ENCODE data around the gene APBB2.

APBB2 gene

DNA sequence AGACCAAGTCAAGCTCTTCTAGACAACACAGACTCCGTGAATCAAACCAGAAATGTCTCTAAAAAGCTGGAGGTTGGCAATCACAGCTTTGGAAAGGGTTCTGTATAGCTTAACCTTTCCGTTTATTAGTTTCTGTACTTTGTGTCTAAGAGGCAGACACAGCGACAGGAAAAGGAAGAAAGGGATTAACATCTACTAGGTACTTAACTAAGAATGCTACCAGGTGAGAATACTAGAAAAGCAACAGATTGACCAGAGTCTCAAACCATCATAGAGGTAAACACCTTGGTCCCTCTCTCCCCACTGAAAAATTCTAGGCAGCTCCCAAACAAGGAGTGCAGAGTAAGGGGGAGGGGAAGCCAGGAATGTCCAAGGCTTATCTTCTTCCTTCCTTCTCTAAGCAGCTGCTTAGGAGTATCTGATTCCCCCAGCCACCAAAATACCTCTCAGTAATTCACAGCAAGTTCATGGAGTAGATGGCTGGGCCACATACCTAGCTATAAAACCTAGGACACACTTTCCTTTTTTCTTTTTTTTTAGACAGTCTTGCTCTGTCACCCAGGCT, 80.8 kb downstream of the APBB2 start:
- DNase-seq: no peak

DNA sequence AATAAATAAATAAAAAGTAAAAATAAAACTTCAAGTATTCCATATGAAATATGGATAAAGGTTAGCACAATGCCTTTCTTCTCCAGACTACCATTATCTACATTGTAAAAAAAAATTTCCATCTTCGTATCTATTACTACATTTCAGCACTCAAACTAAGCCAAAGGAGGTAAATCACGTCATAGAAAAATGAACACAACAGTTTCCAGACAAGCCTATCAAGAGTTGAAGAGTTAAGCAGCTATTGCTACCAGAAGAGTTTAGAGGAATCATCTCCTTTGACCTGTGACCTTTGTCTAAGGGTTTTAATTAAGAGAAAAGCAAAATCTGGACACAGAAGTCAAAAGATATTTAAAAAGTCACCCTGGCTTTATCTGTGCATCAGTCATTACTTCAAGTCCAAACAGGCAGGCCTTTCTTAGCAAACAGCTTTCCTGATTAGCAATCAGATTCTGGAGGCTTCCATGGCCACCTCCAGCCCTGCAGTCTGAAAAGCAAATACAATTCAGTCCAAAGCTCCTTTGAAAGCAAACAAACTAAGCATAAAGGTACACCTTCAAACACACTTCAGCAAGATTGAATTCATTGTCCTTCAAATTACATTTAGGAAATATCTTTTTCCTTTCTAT, 82.2 kb downstream of the APBB2 start:
- no peak for DNase-seq

DNA sequence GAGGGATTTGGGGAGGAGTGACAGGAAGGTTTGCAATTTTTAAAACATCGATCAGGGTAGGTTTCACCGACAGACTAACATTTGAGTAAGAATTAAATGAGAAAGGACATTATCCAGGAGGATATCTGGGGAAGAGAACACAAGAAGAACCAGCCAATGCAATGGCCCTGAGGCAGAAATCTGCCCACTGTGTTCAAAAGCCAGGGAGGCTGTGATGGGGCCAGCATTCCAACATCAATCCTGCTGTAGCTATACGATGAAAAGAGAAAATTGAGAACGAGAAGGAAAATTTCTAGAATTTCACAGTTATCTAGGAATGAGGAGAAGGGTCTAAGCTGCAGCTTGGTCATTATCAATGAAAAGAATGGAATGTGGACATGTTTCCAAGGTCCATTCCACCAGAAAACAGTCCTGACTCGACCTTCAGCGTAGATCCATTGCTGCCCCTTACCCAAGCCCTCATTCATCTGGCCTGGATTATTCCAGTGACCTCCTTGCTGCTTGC, 84.4 kb downstream of the APBB2 start:
- DNase-seq: no peak

DNA sequence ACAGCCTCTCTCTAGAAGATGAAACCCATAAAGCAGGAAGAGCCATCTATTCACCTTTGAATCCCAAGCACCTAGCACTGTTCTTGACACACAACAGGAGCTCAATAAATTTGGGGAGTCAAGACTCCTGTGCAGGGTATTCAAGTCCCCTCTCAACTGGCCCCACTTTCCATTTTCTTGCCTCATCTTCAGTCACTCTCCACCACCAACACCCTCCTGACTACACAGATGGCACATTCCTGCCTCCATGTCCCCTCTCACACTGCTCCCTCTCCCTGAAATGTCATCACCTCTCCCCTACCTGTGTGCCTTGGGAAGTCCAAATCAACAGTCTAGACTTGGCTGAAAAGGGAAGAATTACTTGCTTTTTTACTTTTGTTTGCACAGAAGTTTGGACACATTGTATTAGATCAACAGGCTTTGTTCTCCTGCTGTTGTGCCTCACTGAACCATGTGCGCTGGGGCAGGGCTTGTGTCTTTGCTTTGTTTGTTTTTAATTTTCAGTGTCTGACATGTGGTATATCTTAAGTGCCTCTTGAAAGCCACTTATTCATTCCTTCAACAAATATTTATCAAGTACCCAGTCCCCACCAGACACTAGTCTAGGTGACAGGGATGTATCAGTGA, 85.1 kb downstream of the APBB2 start:
- no peak for DNase-seq

DNA sequence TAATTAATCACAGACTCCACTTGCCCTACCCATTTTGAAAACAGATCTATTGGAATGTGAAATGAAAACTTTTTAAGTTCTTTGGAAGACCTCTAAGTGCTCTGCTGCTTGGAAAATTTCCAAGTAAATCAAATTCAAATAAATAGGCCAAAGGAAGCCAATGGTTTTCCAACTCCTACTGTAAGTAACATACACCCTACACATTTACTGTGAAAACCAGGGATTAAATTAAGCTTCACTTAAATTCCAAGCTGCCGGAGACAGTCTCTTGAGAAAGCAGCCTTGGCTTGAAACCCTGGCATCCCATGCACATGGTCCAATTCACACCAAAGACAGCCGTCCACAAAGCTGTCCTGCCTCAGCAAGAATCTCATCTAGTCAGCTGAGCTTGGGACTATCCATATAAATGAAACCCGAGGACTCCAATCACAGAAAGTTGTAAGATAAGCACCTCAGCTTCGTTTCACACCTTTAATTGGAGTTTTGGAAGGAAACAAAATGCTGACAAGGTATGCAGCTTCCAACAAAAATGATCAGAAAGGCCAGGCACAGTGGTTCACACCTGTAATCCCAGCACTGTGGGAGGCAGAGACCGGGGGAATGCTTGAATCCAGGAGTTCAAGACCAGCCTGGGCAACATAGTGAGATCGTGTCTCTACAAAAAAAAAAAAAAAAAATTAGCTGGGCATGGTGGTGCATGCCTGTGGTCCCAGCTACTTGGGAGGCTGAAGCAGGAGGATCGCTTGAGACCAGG, 88.6 kb downstream of the APBB2 start:
- peak; percentile 82 for DNase-seq

DNA sequence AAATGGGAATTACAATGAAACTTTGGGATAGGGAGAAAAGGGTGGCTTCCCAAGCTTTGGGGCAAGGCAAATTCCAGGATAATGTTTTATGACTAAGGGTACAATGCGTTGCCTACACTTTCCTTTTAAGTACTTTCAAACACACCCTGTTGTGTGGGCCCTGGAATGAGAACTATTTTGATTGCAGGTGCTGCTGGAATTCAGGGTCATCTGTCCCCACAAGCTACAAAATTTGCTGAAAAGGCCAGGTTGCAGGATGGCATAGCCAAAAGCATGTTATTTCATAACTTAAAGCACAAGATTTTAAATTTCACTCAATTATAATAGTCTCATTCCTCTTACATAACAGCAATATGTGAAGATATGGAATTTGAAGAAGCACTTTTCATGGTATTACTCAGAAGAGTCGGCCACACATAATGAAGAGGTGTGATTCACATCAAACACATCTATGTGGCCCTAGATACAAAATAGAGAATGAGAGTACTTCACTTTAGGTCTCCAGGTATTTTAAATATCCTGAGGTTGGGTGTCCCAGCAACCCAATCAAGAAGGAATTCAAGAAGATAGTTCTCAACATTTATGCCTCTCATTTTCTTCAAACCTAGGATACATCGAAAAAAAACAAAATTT, 89.3 kb downstream of the APBB2 start:
- no peak for DNase-seq

DNA sequence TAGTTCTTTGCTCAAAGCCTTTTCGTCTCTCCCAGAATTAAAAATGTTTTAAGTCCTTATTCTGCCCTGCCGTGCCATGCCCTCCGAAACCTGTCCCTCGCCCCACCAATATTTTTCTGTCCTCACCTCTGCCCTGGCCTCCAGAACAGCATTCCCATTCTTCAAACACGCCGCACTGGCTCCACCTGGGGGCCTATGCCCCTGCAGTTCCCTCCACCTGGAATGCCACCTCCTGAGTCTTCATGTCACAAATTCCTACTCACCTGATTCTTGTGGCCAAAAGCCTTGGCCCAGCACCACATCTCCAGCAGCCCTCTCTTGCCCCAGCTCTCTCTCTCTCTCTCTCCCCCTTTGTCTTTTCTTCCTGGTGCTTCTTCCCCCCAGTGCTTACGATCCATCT, 91.6 kb downstream of the APBB2 start:
- no peak for DNase-seq

DNA sequence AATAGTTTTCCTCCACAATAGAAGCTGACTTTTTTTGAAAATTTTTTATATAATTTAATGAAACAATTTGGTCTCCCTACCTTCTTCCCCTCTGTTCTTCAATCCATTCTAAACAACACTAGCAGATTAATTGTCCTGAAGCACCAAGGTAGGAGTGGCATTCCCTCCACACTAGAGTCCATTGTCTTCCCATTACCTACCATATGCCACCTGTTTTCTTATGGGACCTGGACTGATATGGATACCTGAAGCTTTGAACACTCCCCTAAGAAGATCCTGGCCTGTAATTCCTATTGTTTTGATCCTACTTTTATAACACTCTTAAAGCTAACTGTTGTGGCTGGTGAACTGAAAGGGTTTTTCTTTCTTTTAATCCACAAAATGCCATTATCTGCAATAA, 92.0 kb downstream of the APBB2 start:
- DNase-seq: no peak

DNA sequence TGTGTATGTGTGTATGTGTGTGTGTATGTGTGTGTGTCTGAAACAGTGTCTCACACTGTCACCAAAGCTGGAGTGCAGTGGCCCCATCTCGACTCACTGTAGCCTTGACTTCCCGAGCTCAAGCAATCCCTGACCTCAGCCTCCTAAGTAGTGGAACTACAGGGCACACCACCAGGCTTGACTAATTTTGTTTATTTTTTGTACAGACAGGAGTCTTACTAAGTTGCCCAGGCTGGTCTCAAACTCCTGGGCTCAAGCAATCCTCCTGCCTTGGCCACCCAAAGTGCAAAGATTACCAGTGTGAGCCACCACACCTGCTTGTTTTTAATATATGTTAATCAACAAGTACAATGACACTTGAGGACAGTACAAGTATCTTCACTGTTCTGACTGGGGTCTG, 92.4 kb downstream of the APBB2 start:
- no peak for DNase-seq

DNA sequence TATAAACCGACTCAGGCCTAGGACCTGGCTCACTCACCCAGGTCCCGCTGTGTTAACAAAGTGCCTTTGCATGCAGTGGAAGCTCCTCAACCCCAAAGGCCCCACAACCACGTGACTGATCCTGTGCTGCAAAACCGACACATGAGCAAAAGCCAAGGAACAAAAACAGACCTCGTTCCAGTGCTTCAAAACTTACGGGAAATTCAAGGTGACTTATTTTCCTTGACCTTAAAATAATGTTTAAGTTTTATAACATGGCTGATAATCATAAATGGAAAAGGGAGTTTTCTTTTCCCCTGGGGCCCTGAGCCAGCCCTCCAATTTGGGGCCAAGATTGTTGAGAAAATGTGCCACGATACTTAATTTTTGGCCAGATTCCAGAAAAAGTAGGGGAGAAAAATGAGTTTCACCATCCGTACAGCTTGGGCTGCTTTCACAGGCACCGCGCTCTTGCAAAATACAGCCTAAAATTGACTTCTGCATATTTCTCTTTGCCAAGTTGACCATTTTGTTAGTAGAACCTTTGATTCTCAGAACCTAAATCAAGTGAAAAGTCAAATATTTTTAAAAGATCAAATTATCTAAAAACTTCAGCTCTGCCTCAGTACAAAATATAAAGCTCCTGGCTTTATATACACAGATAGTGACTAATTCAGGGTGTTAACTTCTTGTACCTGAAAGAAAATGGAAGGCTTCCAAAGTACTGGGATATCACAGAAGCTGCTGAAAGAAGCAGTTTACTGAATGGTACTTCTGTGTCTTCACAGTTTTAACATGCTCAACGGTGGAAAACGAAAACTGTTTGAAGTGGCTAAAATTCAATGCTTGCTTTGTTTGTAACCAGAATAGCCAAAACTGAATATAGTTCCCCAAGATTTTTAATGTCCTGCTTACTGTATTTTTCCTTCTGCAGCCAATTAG, 93.8 kb downstream of the APBB2 start:
- no peak for DNase-seq

DNA sequence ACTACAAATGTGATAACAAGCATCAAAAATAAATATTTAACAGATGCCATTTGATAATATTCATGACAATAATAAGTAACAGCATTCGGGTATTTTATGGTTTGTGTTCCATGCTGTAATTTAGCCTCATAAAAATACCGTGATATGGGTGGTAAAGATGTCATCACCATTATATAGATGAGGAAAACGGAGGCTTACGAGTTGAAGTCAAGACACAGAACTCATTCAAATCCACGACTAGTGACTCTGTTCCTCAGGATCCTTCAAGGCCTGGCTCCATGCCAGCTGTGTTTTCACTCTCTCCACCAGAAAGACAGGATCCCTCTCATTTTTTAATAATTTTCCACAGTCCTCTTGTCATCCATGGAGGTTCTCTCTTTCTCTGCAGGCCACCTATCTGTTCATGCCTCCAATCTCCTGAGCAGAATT, 94.5 kb downstream of the APBB2 start:
- DNase-seq: no peak

DNA sequence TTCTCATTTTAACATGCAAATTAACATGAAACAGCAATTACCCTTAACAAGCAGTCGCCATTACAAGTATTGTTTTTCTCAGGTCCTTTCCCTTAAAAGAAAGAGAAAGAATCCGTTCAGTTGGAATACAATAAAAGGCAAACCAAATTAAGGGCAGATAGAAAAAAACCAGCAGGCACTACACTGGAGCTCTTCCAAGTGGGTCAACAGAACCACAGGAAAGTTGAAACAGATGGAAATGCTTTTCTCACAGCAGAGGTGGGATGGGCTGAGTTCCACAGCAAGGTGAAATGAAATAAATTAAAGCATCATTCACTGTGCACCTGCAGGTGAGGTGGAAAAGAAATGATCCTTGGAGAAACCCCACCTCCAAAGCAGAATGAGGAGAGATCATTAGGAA, 102.6 kb downstream of the APBB2 start:
- no peak for DNase-seq

DNA sequence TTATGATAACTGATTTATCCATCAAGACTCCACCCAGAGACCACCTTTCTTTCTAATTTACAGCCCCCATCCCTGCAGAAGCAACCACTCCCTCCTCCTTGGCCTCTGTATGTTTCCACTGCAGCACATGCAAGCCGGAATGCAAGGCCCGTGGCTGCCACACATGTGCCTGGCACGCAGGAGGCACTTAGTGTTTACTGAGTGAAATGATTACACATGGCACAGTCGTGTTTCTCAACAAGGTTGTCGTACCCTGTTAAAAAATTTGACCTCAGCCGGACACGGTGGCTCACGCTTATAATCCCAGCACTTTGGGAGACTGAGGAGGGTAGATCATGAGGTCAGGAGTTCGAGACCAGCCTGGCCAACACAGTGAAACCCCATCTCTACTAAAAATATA, 104.3 kb downstream of the APBB2 start:
- no peak for DNase-seq

DNA sequence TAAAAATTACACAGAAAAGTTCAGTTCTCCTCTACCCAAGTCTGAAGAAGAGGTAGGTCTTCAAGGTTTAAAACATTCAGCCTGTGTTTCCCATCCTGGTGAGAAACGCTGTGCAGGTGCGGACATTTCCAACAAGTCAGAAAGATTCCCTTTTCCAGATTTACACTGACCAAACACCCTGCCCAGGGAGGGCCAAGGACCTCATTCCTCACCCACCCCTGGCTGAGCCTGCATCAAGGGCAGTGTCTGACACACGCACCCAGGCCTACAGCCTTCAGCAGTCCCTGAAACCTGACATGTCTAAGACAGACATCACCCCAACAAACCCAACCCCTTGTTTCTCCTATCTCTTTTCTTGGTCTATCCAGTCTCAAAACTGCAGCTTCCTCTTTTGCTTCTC, 105.9 kb downstream of the APBB2 start:
- DNase-seq: no peak

DNA sequence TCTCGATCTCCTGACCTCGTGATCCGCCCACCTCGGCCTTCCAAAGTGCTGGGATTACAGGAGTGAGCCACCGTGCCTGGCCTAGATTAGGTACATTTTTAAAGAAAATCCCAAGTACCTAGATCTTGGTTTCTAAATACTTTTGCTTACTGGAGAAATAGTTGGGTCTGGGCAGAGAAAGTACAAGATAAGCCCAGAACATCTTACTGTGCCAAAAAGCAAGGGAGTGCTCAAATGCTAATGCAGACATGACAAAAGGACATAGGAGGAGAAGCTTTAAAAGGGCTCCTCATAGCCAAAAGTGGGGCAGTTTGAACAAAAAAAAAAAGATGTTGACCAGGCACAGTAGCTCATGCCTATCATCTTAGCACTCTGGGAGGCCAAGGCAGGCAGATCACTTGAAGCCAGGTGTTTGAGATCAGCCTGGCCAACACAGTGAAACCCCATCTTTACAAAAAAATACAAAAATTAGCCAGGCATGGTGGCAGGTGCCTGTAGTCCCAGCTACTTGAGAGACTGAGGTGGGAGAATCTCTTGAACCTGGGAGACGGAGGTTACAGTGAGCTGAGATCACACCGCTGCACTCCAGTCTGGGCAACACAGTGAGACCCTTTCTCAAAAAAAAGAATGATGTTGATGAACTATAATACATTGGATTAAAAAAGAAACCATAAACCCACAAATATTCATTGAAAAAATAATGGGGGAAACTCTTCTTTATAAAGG, 107.5 kb downstream of the APBB2 start:
- DNase-seq: no peak

DNA sequence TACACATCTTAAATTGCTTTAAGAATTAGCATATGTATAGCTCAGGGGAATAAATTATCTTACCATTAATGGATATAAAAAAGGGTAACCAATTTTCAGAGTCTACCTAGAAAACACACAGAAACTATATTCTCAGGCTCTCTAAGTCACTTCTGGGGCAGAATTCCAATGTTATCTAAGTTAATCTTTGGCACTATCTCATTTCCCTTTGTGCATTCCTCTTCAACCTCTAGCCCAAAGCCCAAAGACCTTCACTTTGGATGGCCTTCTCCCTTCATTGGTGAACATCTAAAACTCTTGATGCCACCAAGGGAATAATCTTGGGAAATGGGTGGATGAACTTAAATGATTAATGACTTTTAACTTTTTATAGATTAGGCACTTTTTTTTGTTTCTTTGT, 108.3 kb downstream of the APBB2 start:
- peak; percentile 12 for DNase-seq

DNA sequence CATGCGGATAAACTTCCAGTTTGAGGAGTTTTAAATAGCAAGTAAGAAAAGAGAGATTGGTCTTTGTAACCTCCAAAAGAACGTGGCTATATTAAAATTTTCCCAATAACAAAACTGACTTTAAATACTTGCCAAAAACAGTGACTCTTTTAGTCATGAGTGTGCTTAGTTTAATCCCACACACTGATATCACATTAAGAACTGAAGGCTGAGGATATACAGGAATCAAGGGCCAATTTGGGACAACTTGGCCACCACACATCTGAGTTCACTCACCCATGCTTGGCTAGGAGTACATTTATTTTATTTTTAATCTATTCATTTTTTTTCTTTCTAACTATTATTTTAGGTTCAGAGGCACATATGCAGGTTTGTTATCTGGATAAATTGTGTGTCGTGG, 110.2 kb downstream of the APBB2 start:
- no peak for DNase-seq

DNA sequence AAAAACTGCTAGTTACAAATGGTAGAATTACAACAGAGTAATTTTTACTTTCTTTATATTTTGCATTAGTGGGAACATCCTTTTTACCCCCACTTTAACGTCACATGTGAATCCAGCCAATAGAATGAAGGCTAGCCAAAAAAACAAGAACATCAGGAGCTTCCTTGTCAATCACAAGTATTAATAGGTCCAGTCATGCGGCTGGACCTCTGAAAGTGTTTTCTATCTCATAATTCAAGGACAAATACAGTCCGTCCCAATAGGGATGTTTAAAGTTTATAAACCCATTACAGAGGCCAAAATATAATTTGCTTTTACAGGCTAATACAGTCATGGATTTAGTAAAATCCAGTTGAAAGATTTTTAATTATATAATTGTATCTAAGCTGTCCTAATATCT, 110.7 kb downstream of the APBB2 start:
- DNase-seq: no peak

DNA sequence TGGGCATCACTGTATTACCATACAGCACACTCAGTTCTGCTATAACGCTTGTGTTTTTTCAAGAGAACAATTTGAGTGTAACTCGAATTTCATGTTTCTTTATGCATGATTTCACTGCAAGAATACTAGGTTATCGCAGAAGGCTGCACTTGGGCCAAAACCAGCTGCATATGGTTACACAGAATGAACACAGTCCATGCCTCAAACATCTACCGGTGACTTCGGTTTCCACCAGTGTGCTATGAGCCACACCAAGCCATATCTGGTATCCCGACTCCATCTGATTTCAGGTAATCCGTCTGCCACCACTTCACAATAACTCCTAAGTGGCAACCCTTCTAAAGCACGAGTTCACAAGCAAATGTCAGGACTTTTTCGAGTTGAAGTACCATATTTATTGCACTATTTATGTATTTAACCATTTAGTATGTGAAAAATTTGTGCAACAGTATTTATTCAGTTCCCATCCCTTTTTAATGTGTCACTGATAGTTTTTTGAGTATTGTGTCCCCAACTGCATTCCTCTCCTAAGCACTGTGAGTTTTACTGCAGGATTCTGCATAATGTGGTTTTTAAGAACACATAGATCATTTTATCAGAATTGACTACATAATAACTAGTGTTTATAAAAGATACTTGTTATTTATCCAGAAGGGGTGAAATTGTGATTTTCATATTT, 111.8 kb downstream of the APBB2 start:
- DNase-seq: no peak

All from fibroblast of skin of scalp (primary cell).